Ecto neural progenitor cell (in vitro differentiated cells): ENCODE data around the gene HOXC6.
"Not testable (repeated sequence)": the region's sequence is repeated elsewhere in the genome, so short reads cannot be mapped to it uniquely, and the experiment has no call there.

Source experiments
- DNase-seq: peaks from one replicate; pipeline ENCODE4 v3.0.0-alpha.2; 2018; ENCODE audit warnings: low spot score

HOXC6 gene

GRCh38 chr12:54058128-54058768 lies 30.0 kb downstream of the HOXC6 start:
- DNase-seq, result no peak

- no peak for DNase-seq
These were observed 31.4 kb downstream of the HOXC6 start for GRCh38 chr12:54059668-54060067.

- DNase-seq, result no peak
These were observed 32.1 kb downstream of the HOXC6 start for GRCh38 chr12:54060174-54060974.

- DNase-seq, result no peak
These were observed 32.9 kb downstream of the HOXC6 start for GRCh38 chr12:54060975-54061778.

- no peak for DNase-seq
These were observed 37.4 kb downstream of the HOXC6 start for GRCh38 chr12:54065677-54066076.

- DNase-seq, result no peak
These were observed 38.2 kb downstream of the HOXC6 start for GRCh38 chr12:54066408-54066807.

GRCh38 chr12:54068418-54069070 lies 40.3 kb downstream of the HOXC6 start:
- no peak for DNase-seq

GRCh38 chr12:54071942-54072341 lies 43.7 kb downstream of the HOXC6 start:
- DNase-seq, result no peak

GRCh38 chr12:54074308-54074707 lies 46.1 kb downstream of the HOXC6 start:
- no peak for DNase-seq

- DNase-seq, result no peak
These were observed 47.2 kb downstream of the HOXC6 start for GRCh38 chr12:54075409-54075808.

GRCh38 chr12:54075974-54076373 lies 47.7 kb downstream of the HOXC6 start:
- no peak for DNase-seq

GRCh38 chr12:54077843-54078242 lies 49.6 kb downstream of the HOXC6 start:
- not testable (repeated sequence) for DNase-seq

- DNase-seq, result not testable (repeated sequence)
These were observed 50.9 kb downstream of the HOXC6 start for GRCh38 chr12:54079115-54079514.
